ENCODE measurements around the gene TPCN1.

TPCN1 gene

GRCh38 chr12:113328368-113328889, 107.2 kb downstream of the TPCN1 start:
- Histone ChIP-seq H3K27me3 (replicated peaks) (no peaks in the 10 kb centered on the region), H3K36me3 (replicated peaks) (no peaks in the 10 kb centered on the region), H3K27ac (no peak overlapping the region), H3K4me3 (ENCODE audit: low read depth, low read length) (no peak overlapping the region)
- TF ChIP-seq CTCF (IDR thresholded peaks at IDR 0.05; ENCODE audit: low read depth, low read length, missing control alignments) = no peak
- in situ Hi-C loops (cut with HindIII; ENCODE audit: low pct_ligation_motif_present, low sequenced_read_pairs) = no loop called here
- DNase-seq = no peak

- Histone ChIP-seq H3K27me3 (replicated peaks) (no peaks in the 10 kb centered on the region), H3K27ac (no peak overlapping the region), H3K36me3 (replicated peaks) (no peaks in the 10 kb centered on the region), H3K4me3 (ENCODE audit: low read depth, low read length) (no peak overlapping the region)
- no peak for DNase-seq
- no peak for TF ChIP-seq CTCF (IDR thresholded peaks at IDR 0.05; ENCODE audit: low read depth, low read length, missing control alignments)
- in situ Hi-C loops (cut with HindIII; ENCODE audit: low pct_ligation_motif_present, low sequenced_read_pairs) = no loop called here
These were observed 107.9 kb downstream of the TPCN1 start for GRCh38 chr12:113329022-113329790.

- no peak for TF ChIP-seq CTCF (IDR thresholded peaks at IDR 0.05; ENCODE audit: low read depth, low read length, missing control alignments)
- H3K4me3 ChIP-seq (ENCODE audit: low read depth, low read length) = no peak overlapping the region
- in situ Hi-C loops (cut with HindIII; ENCODE audit: low pct_ligation_motif_present, low sequenced_read_pairs) = no loop called here
- DNase-seq = no peak
- H3K36me3 ChIP-seq (replicated peaks) = no peaks in the 10 kb centered on the region
- no peaks in the 10 kb centered on the region for H3K27me3 ChIP-seq (replicated peaks)
- H3K27ac ChIP-seq = no peak overlapping the region
These were observed 108.6 kb downstream of the TPCN1 start for GRCh38 chr12:113329791-113330417.

GRCh38 chr12:113330505-113330904, 109.2 kb downstream of the TPCN1 start:
- no peak for TF ChIP-seq CTCF (IDR thresholded peaks at IDR 0.05; ENCODE audit: low read depth, low read length, missing control alignments)
- Histone ChIP-seq H3K27ac (no peak overlapping the region), H3K27me3 (replicated peaks) (no peaks in the 10 kb centered on the region), H3K4me3 (ENCODE audit: low read depth, low read length) (no peak overlapping the region), H3K36me3 (replicated peaks) (no peaks in the 10 kb centered on the region)
- in situ Hi-C loops (cut with HindIII; ENCODE audit: low pct_ligation_motif_present, low sequenced_read_pairs) = no loop called here
- no peak for DNase-seq

- Histone ChIP-seq H3K27ac (no peak overlapping the region), H3K27me3 (replicated peaks) (no peaks in the 10 kb centered on the region), H3K36me3 (replicated peaks) (no peaks in the 10 kb centered on the region), H3K4me3 (ENCODE audit: low read depth, low read length) (no peak overlapping the region)
- no peak for DNase-seq
- in situ Hi-C loops (cut with HindIII; ENCODE audit: low pct_ligation_motif_present, low sequenced_read_pairs) = no loop called here
- TF ChIP-seq CTCF (IDR thresholded peaks at IDR 0.05; ENCODE audit: low read depth, low read length, missing control alignments) = no peak
These were observed 111.6 kb downstream of the TPCN1 start for GRCh38 chr12:113332688-113333417.
